NCI-H510A (cell line): Measurements from ENCODE around the gene OR2V1.
"Not testable (repeated sequence)": the region's sequence is repeated elsewhere in the genome, so short reads cannot be mapped to it uniquely, and the experiment has no call there.

Experiments
- DNase-seq: peaks from one replicate; lab custom pipeline; 2025; lab: John Stamatoyannopoulos, UW

Gene OR2V1

GRCh38 chr5:181130832-181131496 is at the start of gene OR2V1:
Gene OR2V1 (minus strand): TSS chr5:181131169. CDS start chr5:181125304, 5,865 bp downstream.
- DNase-seq: no peak

GRCh38 chr5:181177559-181177958 is 46.6 kb upstream of the OR2V1 start:
- DNase-seq: not testable (repeated sequence)

- no peak for DNase-seq
Observed at GRCh38 chr5:181176254-181176952, 45.4 kb upstream of the OR2V1 start.

GRCh38 chr5:181173420-181174342 is 42.7 kb upstream of the OR2V1 start:
- no peak for DNase-seq

- DNase-seq: no peak
Observed at GRCh38 chr5:181173027-181173419, 42.1 kb upstream of the OR2V1 start.

- DNase-seq: no peak
Observed at GRCh38 chr5:181171782-181172181, 40.8 kb upstream of the OR2V1 start.

GRCh38 chr5:181170996-181171395 is 40.0 kb upstream of the OR2V1 start:
- DNase-seq: no peak

- no peak for DNase-seq
Observed at GRCh38 chr5:181170237-181170825, 39.4 kb upstream of the OR2V1 start.

GRCh38 chr5:181169459-181170236 is 38.7 kb upstream of the OR2V1 start:
- not testable (repeated sequence) for DNase-seq

GRCh38 chr5:181168595-181169118 is 37.7 kb upstream of the OR2V1 start:
- DNase-seq: no peak

- DNase-seq: no peak
Observed at GRCh38 chr5:181167814-181168488, 37.0 kb upstream of the OR2V1 start.

GRCh38 chr5:181166812-181167733 is 36.1 kb upstream of the OR2V1 start:
- DNase-seq: no peak

GRCh38 chr5:181164076-181164952 is 33.3 kb upstream of the OR2V1 start:
- DNase-seq: no peak

GRCh38 chr5:181163487-181164075 is 32.6 kb upstream of the OR2V1 start:
- DNase-seq: no peak

- DNase-seq: no peak
Observed at GRCh38 chr5:181161534-181162175, 30.7 kb upstream of the OR2V1 start.

GRCh38 chr5:181160755-181161533 is 30.0 kb upstream of the OR2V1 start:
- DNase-seq: not testable (repeated sequence)
